Ovary (tissue), 9 donors: ENCODE results near the gene UBAC1. TPM values are rescaled to one million over a fixed set of nuclear protein-coding genes. Genes with fewer than 3 reads are reported as not detected.

Source experiments
- DNase-seq, 5 donors: peaks; one replicate each; pipeline ENCODE4 v3.0.0-alpha.2; 2019 to 2020
- H3K27ac ChIP-seq, 2 donors: fragments of 200-600 bp; one replicate each; pipeline versions ENCODE4 v1.5.1 to v1.8.0; 2019 to 2022
- H3K27me3 ChIP-seq: fragments of 200-600 bp; one replicate; pipeline ENCODE4 v1.8.0; 2022
- H3K36me3 ChIP-seq: fragments of 200-600 bp; sonication (generic); one replicate; pipeline ENCODE4 v1.5.1; 2019
- H3K4me1 ChIP-seq: one replicate; pipeline ENCODE4 v1.8.1; 2013; ENCODE audit warnings: mild to moderate bottlenecking, moderate library complexity; ENCODE audit not compliant: insufficient read depth
- H3K4me3 ChIP-seq: fragments of 200-600 bp; sonication (generic); one replicate; pipeline ENCODE4 v1.5.1; 2017
- H3K9me3 ChIP-seq, 2 donors: fragments of 200-600 bp in 1 of 2; sonication (generic) in 1 of 2; one replicate each; pipeline versions ENCODE4 v1.5.1 to v1.8.1; 2013 to 2019; ENCODE audit warnings: mild to moderate bottlenecking in 1 of 2, moderate library complexity in 1 of 2
- CTCF ChIP-seq, 3 donors: fragments of 450-650 bp in 2 of 3; fragments of 200-600 bp in 1 of 3; IDR thresholded peaks; one replicate each; pipeline versions ENCODE4 v1.5.1 to v1.8.0; 2016 to 2022; ENCODE audit warnings: antibody characterized with exemption in 3 of 3, mild to moderate bottlenecking in 1 of 3
- EP300 ChIP-seq: sonication (generic); formaldehyde crosslinking; IDR thresholded peaks from one replicate; pipeline ENCODE4 v1.6.1; 2017; ENCODE audit warnings: antibody characterized with exemption
- POLR2A ChIP-seq: fragments of 450-650 bp; IDR thresholded peaks from one replicate; pipeline ENCODE4 v1.6.1; 2017; ENCODE audit warnings: antibody characterized with exemption, mild to moderate bottlenecking, moderate library complexity
- WGBS, 3 donors: extraction: QIAGEN DNeasy Blood & Tissue Kit in 1 of 3; methylation state at CpG; one replicate each; pipeline versions ENCODE4 v1.1.5 to v1.1.7; 2013 to 2017; 5-methylcytosine and 5-hydroxymethylcytosine counted together
- intact Hi-C, 4 donors: fragments of 100-400 bp; cut with DNase I; formaldehyde crosslinking; loops; one replicate each; pipeline versions ENCODE4 v1.11.0 to v1.15.1; 2022 to 2023
- polyA plus RNA-seq, 2 donors: library from polyadenylated mRNA; stranded (reverse); fragments of 200-250 nt in 1 of 2; fragments of 350-450 nt in 1 of 2; fragmentation: Illumina TruSeq in 1 of 2; extraction: RNeasy Lipid Tissue Mini Kit (QIAGEN cat#74804) in 1 of 2; gene quantifications; one replicate each; pipeline ENCODE4 v1.2.3, GENCODE V29; 2013 to 2014
- total RNA-seq, 7 donors: library from RNA; depleted of rRNA in 2 of 7; stranded (reverse); fragments of >200 nt in 2 of 7; fragmentation: NEBNext Ultra II Directional in 3 of 7; extraction: Animal tissue kit (Norgen Biotek cat#: 25700) in 3 of 7; gene quantifications; one replicate each; pipeline versions ENCODE4 v1.1.0 to v1.2.4, GENCODE V29; 2016 to 2023
- donor health status: DM: no; HTN: no; CAD: no; lungs with moderate emphysema.
- donor health status: DM: no; HTN: no; CAD: no.
- donor health status: Bipolar disorder and iron deficiency.
- donor health status: DM: yes; HTN: yes; CAD: no.
- donor health status: DM: no; HTN: no; CAD: no.
- donor health status: DM: yes; HTN: yes; CAD: no.

The UBAC1 gene
- total and polyA plus RNA-seq, 9 donors = 19.7 to 42.0 (median 33.4) TPM

GRCh38 chr9:135978642-135979546 lies 17.7 kb upstream of the UBAC1 start:
- Histone ChIP-seq H3K4me1 (no peaks in the 10 kb centered on the region), H3K27me3 (no peaks in the 10 kb centered on the region), H3K27ac (no peak overlapping the region), H3K9me3 (no peaks in the 10 kb centered on the region), H3K4me3 (no peak overlapping the region), H3K36me3 (no peaks in the 10 kb centered on the region)
- no peak for DNase-seq
- intact Hi-C loops = no loop called here
- TF ChIP-seq CTCF (IDR thresholded peaks at IDR 0.05) = no peak
- 41 to 57% (median 46%) methylated on average over 19 to 20 of the region's 20 CpGs for WGBS, 3 donors

- Histone ChIP-seq H3K27me3 (no peaks in the 10 kb centered on the region), H3K36me3 (no peaks in the 10 kb centered on the region), H3K27ac (no peak overlapping the region), H3K9me3 (no peaks in the 10 kb centered on the region), H3K4me1 (no peaks in the 10 kb centered on the region), H3K4me3 (no peak overlapping the region)
- intact Hi-C loops = no loop called here
- no peak for TF ChIP-seq CTCF (IDR thresholded peaks at IDR 0.05)
- TF ChIP-seq POLR2A = no peak
- TF ChIP-seq EP300 = no peak
- 22 to 26% (median 23%) methylated on average over 11 to 13 of the region's 13 CpGs for WGBS, 3 donors
- no peak for DNase-seq
Observed at GRCh38 chr9:135976944-135977343, 15.8 kb upstream of the UBAC1 start.

GRCh38 chr9:135976531-135976930 lies 15.4 kb upstream of the UBAC1 start:
- intact Hi-C loops = no loop called here
- Histone ChIP-seq H3K36me3 (no peaks in the 10 kb centered on the region), H3K27ac (no peak overlapping the region), H3K4me1 (no peaks in the 10 kb centered on the region), H3K9me3 (no peaks in the 10 kb centered on the region), H3K4me3 (no peak overlapping the region), H3K27me3 (no peaks in the 10 kb centered on the region)
- no peak for DNase-seq
- 62 to 76% (median 73%) methylated on average over 13 of the region's 13 CpGs for WGBS, 3 donors
- TF ChIP-seq CTCF (IDR thresholded peaks at IDR 0.05) = no peak
- TF ChIP-seq EP300 = no peak
- no peak for TF ChIP-seq POLR2A

GRCh38 chr9:135975834-135976233 lies 14.7 kb upstream of the UBAC1 start:
- no peak for DNase-seq
- no peaks in the 10 kb centered on the region for H3K4me1 ChIP-seq
- H3K27me3 ChIP-seq = no peaks in the 10 kb centered on the region
- no peaks in the 10 kb centered on the region for H3K36me3 ChIP-seq
- intact Hi-C loops = no loop called here
- no peaks in the 10 kb centered on the region for H3K9me3 ChIP-seq
- no peak for TF ChIP-seq EP300
- TF ChIP-seq CTCF (IDR thresholded peaks at IDR 0.05) = no peak
- no peak for TF ChIP-seq POLR2A
- WGBS, 3 donors = 83 to 86% (median 86%) methylated on average over 10 of the region's 10 CpGs
- H3K27ac ChIP-seq = no peak overlapping the region
- H3K4me3 ChIP-seq = no peak overlapping the region
